ENCODE results near the gene RFX7.
A peak's percentile ranks its signal among the peaks of the same experiment; 100 is the strongest.

Gene RFX7

GRCh38 chr15:56192659-56193442 lies 50.8 kb downstream of the RFX7 start:
- DNase-seq (ENCODE audit: insufficient read length, low spot score) (no peak), FAIRE-seq (peak; percentile 80)
- TF ChIP-seq PAX5 (IDR thresholded peaks at IDR 0.05; ENCODE audit: insufficient read depth, low read length, severe bottlenecking): no peak
- TF ChIP-seq SPI1 (IDR thresholded peaks at IDR 0.05; ENCODE audit: low read depth, low read length): peak; percentile 89

- FAIRE-seq (no peak), DNase-seq (ENCODE audit: insufficient read length, low spot score) (no peak)
- no peak for TF ChIP-seq TAF1 (IDR thresholded peaks at IDR 0.05; ENCODE audit: low read depth, low read length)
- TF ChIP-seq SPI1 (IDR thresholded peaks at IDR 0.05; ENCODE audit: low read depth, low read length): no peak
- no peak for TF ChIP-seq POLR2A (IDR thresholded peaks at IDR 0.05; ENCODE audit: low read depth, low read length)
- no peak for TF ChIP-seq PAX5 (IDR thresholded peaks at IDR 0.05; ENCODE audit: insufficient read depth, low read length, severe bottlenecking)
- TF ChIP-seq POLR2AphosphoS5 (IDR thresholded peaks at IDR 0.05; ENCODE audit: low read depth, low read length): no peak
- no peak for TF ChIP-seq POU2F2 (IDR thresholded peaks at IDR 0.05; ENCODE audit: low read depth, low read length)
Observed at GRCh38 chr15:56187665-56188064, 56.0 kb downstream of the RFX7 start.

- TF ChIP-seq PAX5 (IDR thresholded peaks at IDR 0.05; ENCODE audit: insufficient read depth, low read length, severe bottlenecking) (no peak), POU2F2 (IDR thresholded peaks at IDR 0.05; ENCODE audit: low read depth, low read length) (no peak), SPI1 (IDR thresholded peaks at IDR 0.05; ENCODE audit: low read depth, low read length) (no peak), POLR2A (IDR thresholded peaks at IDR 0.05; ENCODE audit: low read depth, low read length) (no peak), POLR2AphosphoS5 (IDR thresholded peaks at IDR 0.05; ENCODE audit: low read depth, low read length) (no peak), TAF1 (IDR thresholded peaks at IDR 0.05; ENCODE audit: low read depth, low read length) (no peak)
- no peak for DNase-seq (ENCODE audit: insufficient read length, low spot score)
- no peak for FAIRE-seq
Observed at GRCh38 chr15:56185980-56186379, 57.7 kb downstream of the RFX7 start.

GRCh38 chr15:56184516-56184915 lies 59.2 kb downstream of the RFX7 start:
- DNase-seq (ENCODE audit: insufficient read length, low spot score) (no peak), FAIRE-seq (no peak)
- TF ChIP-seq TAF1 (IDR thresholded peaks at IDR 0.05; ENCODE audit: low read depth, low read length) (no peak), POLR2AphosphoS5 (IDR thresholded peaks at IDR 0.05; ENCODE audit: low read depth, low read length) (no peak), PAX5 (IDR thresholded peaks at IDR 0.05; ENCODE audit: insufficient read depth, low read length, severe bottlenecking) (no peak), POU2F2 (IDR thresholded peaks at IDR 0.05; ENCODE audit: low read depth, low read length) (no peak), SPI1 (IDR thresholded peaks at IDR 0.05; ENCODE audit: low read depth, low read length) (no peak), POLR2A (IDR thresholded peaks at IDR 0.05; ENCODE audit: low read depth, low read length) (no peak)

GRCh38 chr15:56180851-56181250 lies 62.8 kb downstream of the RFX7 start:
- TF ChIP-seq PAX5 (IDR thresholded peaks at IDR 0.05; ENCODE audit: insufficient read depth, low read length, severe bottlenecking) (no peak), TAF1 (IDR thresholded peaks at IDR 0.05; ENCODE audit: low read depth, low read length) (no peak), POLR2A (IDR thresholded peaks at IDR 0.05; ENCODE audit: low read depth, low read length) (no peak), POLR2AphosphoS5 (IDR thresholded peaks at IDR 0.05; ENCODE audit: low read depth, low read length) (no peak), SPI1 (IDR thresholded peaks at IDR 0.05; ENCODE audit: low read depth, low read length) (no peak), POU2F2 (IDR thresholded peaks at IDR 0.05; ENCODE audit: low read depth, low read length) (no peak)
- DNase-seq (ENCODE audit: insufficient read length, low spot score) (no peak), FAIRE-seq (no peak)

GRCh38 chr15:56176996-56177395 lies 66.7 kb downstream of the RFX7 start:
- TF ChIP-seq POLR2AphosphoS5 (IDR thresholded peaks at IDR 0.05; ENCODE audit: low read depth, low read length): no peak
- no peak for TF ChIP-seq POLR2A (IDR thresholded peaks at IDR 0.05; ENCODE audit: low read depth, low read length)
- no peak for TF ChIP-seq SPI1 (IDR thresholded peaks at IDR 0.05; ENCODE audit: low read depth, low read length)
- no peak for TF ChIP-seq POU2F2 (IDR thresholded peaks at IDR 0.05; ENCODE audit: low read depth, low read length)
- no peak for TF ChIP-seq TAF1 (IDR thresholded peaks at IDR 0.05; ENCODE audit: low read depth, low read length)
- no peak for TF ChIP-seq PAX5 (IDR thresholded peaks at IDR 0.05; ENCODE audit: insufficient read depth, low read length, severe bottlenecking)
- no peak for DNase-seq (ENCODE audit: insufficient read length, low spot score)
- FAIRE-seq: no peak

GRCh38 chr15:56175788-56176187 lies 67.9 kb downstream of the RFX7 start:
- no peak for TF ChIP-seq POLR2AphosphoS5 (IDR thresholded peaks at IDR 0.05; ENCODE audit: low read depth, low read length)
- TF ChIP-seq POU2F2 (IDR thresholded peaks at IDR 0.05; ENCODE audit: low read depth, low read length): no peak
- no peak for TF ChIP-seq TAF1 (IDR thresholded peaks at IDR 0.05; ENCODE audit: low read depth, low read length)
- TF ChIP-seq SPI1 (IDR thresholded peaks at IDR 0.05; ENCODE audit: low read depth, low read length): no peak
- DNase-seq (ENCODE audit: insufficient read length, low spot score) (no peak), FAIRE-seq (no peak)

GRCh38 chr15:56174649-56175048 lies 69.0 kb downstream of the RFX7 start:
- TF ChIP-seq TAF1 (IDR thresholded peaks at IDR 0.05; ENCODE audit: low read depth, low read length) (no peak), POLR2AphosphoS5 (IDR thresholded peaks at IDR 0.05; ENCODE audit: low read depth, low read length) (no peak), SPI1 (IDR thresholded peaks at IDR 0.05; ENCODE audit: low read depth, low read length) (no peak), POLR2A (IDR thresholded peaks at IDR 0.05; ENCODE audit: low read depth, low read length) (no peak), PAX5 (IDR thresholded peaks at IDR 0.05; ENCODE audit: insufficient read depth, low read length, severe bottlenecking) (no peak), POU2F2 (IDR thresholded peaks at IDR 0.05; ENCODE audit: low read depth, low read length) (no peak)
- DNase-seq (ENCODE audit: insufficient read length, low spot score): no peak

GRCh38 chr15:56168394-56168793 lies 75.3 kb downstream of the RFX7 start:
- DNase-seq (ENCODE audit: insufficient read length, low spot score) (no peak), FAIRE-seq (no peak)
- TF ChIP-seq POU2F2 (IDR thresholded peaks at IDR 0.05; ENCODE audit: low read depth, low read length): no peak
- no peak for TF ChIP-seq PAX5 (IDR thresholded peaks at IDR 0.05; ENCODE audit: insufficient read depth, low read length, severe bottlenecking)
- no peak for TF ChIP-seq TAF1 (IDR thresholded peaks at IDR 0.05; ENCODE audit: low read depth, low read length)

More at GRCh38 chr15:56174649-56175048, 69.0 kb downstream of the RFX7 start:
- no peak for FAIRE-seq

GRCh38 chr15:56165234-56165633 lies 78.4 kb downstream of the RFX7 start:
- no peak for DNase-seq (ENCODE audit: insufficient read length, low spot score)
- TF ChIP-seq TAF1 (IDR thresholded peaks at IDR 0.05; ENCODE audit: low read depth, low read length) (no peak), PAX5 (IDR thresholded peaks at IDR 0.05; ENCODE audit: insufficient read depth, low read length, severe bottlenecking) (no peak), POLR2AphosphoS5 (IDR thresholded peaks at IDR 0.05; ENCODE audit: low read depth, low read length) (no peak), POLR2A (IDR thresholded peaks at IDR 0.05; ENCODE audit: low read depth, low read length) (no peak), SPI1 (IDR thresholded peaks at IDR 0.05; ENCODE audit: low read depth, low read length) (no peak), POU2F2 (IDR thresholded peaks at IDR 0.05; ENCODE audit: low read depth, low read length) (no peak)
- FAIRE-seq: no peak
